PC-9 (cell line): ENCODE data around the gene RPL15. TPM values are rescaled to one million over a fixed set of nuclear protein-coding genes. Genes with fewer than 3 reads are reported as not detected.
"Not testable (repeated sequence)": the region's sequence is repeated elsewhere in the genome, so short reads cannot be mapped to it uniquely, and the experiment has no call there.

Experiments used
- BruUV-seq: library from RNA; stranded (reverse); fragments of 400-500 nt; replicated peaks from 2 replicates; lab custom pipeline; 2021; lab: Mats Ljungman, UMichigan
- CTCF ChIA-PET: fragments of 300-600 bp; sonication (Branson Sonifier 250); formaldehyde crosslinking; loops from one replicate; lab custom pipeline; 2022; ENCODE audit warnings: antibody characterized with exemption; lab: Charles Lee
- POLR2A ChIA-PET: fragments of 300-600 bp; sonication (Branson Sonifier 250); formaldehyde crosslinking; loops from one replicate; lab custom pipeline; 2022; ENCODE audit warnings: antibody characterized with exemption; ENCODE audit not compliant: unreplicated experiment; lab: Charles Lee
- DNase-seq, 2 experiments: peaks; one replicate each; pipeline versions ENCODE4 v3.0.0 to v3.0.0-alpha.2; 2015 to 2022; ENCODE audit warnings: mixed read lengths in 1 of 2
- H2AFZ ChIP-seq: fragments of 200-600 bp; sonication (generic); 2 replicates; pipeline ENCODE4 v1.8.1; 2017; ENCODE audit warnings: antibody characterized with exemption
- H3F3A ChIP-seq: fragments of 200-600 bp; sonication (generic); 2 replicates; pipeline ENCODE4 v1.8.1; 2017; ENCODE audit warnings: antibody characterized with exemption, mild to moderate bottlenecking, low read depth; ENCODE audit not compliant: insufficient read depth
- H3K27ac ChIP-seq: fragments of 200-600 bp; sonication (generic); 2 replicates; pipeline ENCODE4 v1.6.1; 2016; ENCODE audit warnings: mixed run types
- H3K27me3 ChIP-seq: fragments of 200-600 bp; sonication (generic); 2 replicates; pipeline ENCODE4 v1.6.1; 2016; ENCODE audit warnings: low read depth, mixed run types; ENCODE audit not compliant: insufficient read depth
- H3K36me3 ChIP-seq: fragments of 200-600 bp; sonication (generic); 2 replicates; pipeline ENCODE4 v1.6.1; 2016; ENCODE audit warnings: low read depth, mixed run types
- H3K4me1 ChIP-seq: fragments of 200-600 bp; sonication (generic); replicated peaks from 2 replicates; pipeline ENCODE4 v1.6.1; 2016; ENCODE audit warnings: mixed run types; ENCODE audit not compliant: insufficient read depth
- H3K4me2 ChIP-seq: fragments of 200-600 bp; sonication (generic); 2 replicates; pipeline ENCODE4 v1.6.1; 2017; ENCODE audit warnings: mixed run types
- H3K4me3 ChIP-seq: fragments of 200-600 bp; sonication (generic); 2 replicates; pipeline ENCODE4 v1.6.1; 2016; ENCODE audit warnings: mixed run types
- H3K79me2 ChIP-seq: fragments of 200-600 bp; sonication (generic); 2 replicates; pipeline ENCODE4 v1.6.1; 2017; ENCODE audit warnings: low read depth, mixed run types
- H3K9me2 ChIP-seq: fragments of 200-600 bp; sonication (generic); 2 replicates; pipeline ENCODE4 v1.8.1; 2017; ENCODE audit warnings: mild to moderate bottlenecking; ENCODE audit not compliant: insufficient read depth
- H3K9me3 ChIP-seq: fragments of 200-600 bp; sonication (generic); 2 replicates; pipeline ENCODE4 v1.8.1; 2016; ENCODE audit warnings: low read depth; ENCODE audit not compliant: insufficient read depth
- H4K20me1 ChIP-seq: fragments of 200-600 bp; sonication (generic); 2 replicates; pipeline ENCODE4 v1.8.1; 2017; ENCODE audit not compliant: insufficient read depth
- EZH2 ChIP-seq: fragments of 200-600 bp; sonication (generic); IDR thresholded peaks from 2 replicates; pipeline ENCODE4 v1.8.0; 2017; ENCODE audit warnings: antibody characterized with exemption, low read depth
- intact Hi-C: fragments of 100-400 bp; cut with micrococcal nuclease; formaldehyde crosslinking; loops from one replicate; pipeline ENCODE4 v1.10.0; 2022; ENCODE audit not compliant: unreplicated experiment
- total RNA-seq: library from RNA; stranded (reverse); gene quantifications from 2 replicates; pipeline ENCODE4 v1.2.3, GENCODE V29; 2021
- TF ChIP-seq, protein P1 (sequence below): fragments of 200-600 bp; sonication (generic); conservative IDR thresholded peaks from 2 replicates; pipeline ENCODE4 v1.6.1; 2017; ENCODE audit warnings: mixed run types, antibody characterized with exemption, mild to moderate bottlenecking, moderate library complexity

RPL15 gene
- total RNA-seq, 1 experiment from 2014 or later: 1,784 TPM

- Histone ChIP-seq H3K36me3 (peaks cover 12% of the 10 kb centered on the region; the same call in 1 of the 2 replicates), H3K27me3 (no peaks in the 10 kb centered on the region), H3K4me1 (peaks cover 28% of the 10 kb centered on the region), H2AFZ (no peak overlapping the region), H4K20me1 (no peaks in the 10 kb centered on the region), H3K9me3 (no peaks in the 10 kb centered on the region), H3K79me2 (peaks cover 47% of the 10 kb centered on the region), H3K4me3 (no peak overlapping the region), H3K4me2 (no peak overlapping the region), H3K9me2 (no peaks in the 10 kb centered on the region), H3F3A (peaks cover 9% of the 10 kb centered on the region; the same call in 1 of the 2 replicates), H3K27ac (no peak overlapping the region)
- ChIA-PET POLR2A (no interaction called here), CTCF (no interaction called here)
- intact Hi-C loops: loop anchor here (10.0 kb wide), 1 partner anchor 323 kb away; no protein-coding TSS in a partner anchor
- no TSS peak for BruUV-seq
- TF ChIP-seq, protein P1, sequence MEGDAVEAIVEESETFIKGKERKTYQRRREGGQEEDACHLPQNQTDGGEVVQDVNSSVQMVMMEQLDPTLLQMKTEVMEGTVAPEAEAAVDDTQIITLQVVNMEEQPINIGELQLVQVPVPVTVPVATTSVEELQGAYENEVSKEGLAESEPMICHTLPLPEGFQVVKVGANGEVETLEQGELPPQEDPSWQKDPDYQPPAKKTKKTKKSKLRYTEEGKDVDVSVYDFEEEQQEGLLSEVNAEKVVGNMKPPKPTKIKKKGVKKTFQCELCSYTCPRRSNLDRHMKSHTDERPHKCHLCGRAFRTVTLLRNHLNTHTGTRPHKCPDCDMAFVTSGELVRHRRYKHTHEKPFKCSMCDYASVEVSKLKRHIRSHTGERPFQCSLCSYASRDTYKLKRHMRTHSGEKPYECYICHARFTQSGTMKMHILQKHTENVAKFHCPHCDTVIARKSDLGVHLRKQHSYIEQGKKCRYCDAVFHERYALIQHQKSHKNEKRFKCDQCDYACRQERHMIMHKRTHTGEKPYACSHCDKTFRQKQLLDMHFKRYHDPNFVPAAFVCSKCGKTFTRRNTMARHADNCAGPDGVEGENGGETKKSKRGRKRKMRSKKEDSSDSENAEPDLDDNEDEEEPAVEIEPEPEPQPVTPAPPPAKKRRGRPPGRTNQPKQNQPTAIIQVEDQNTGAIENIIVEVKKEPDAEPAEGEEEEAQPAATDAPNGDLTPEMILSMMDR: no peak
- TF ChIP-seq EZH2: no peak
- no peak for DNase-seq
Observed at GRCh38 chr3:23911397-23911796, 5.5 kb upstream of the RPL15 start.

- H3K9me3 ChIP-seq, DNase-seq, H3K27me3 ChIP-seq, POLR2A ChIA-PET, H3K4me2 ChIP-seq, BruUV-seq, H2AFZ ChIP-seq, H3K9me2 ChIP-seq, CTCF ChIA-PET, H3K4me3 ChIP-seq, H4K20me1 ChIP-seq, H3F3A ChIP-seq, H3K27ac ChIP-seq: not testable (repeated sequence)
- Histone ChIP-seq H3K79me2 (peaks cover 54% of the 10 kb centered on the region), H3K4me1 (peaks cover 28% of the 10 kb centered on the region), H3K36me3 (peaks cover 12% of the 10 kb centered on the region; the same call in 1 of the 2 replicates)
- intact Hi-C loops: loop anchor here (10.0 kb wide), 1 partner anchor 322 kb away; no protein-coding TSS in a partner anchor
Observed at GRCh38 chr3:23912335-23912734, 4.6 kb upstream of the RPL15 start.

DNA sequence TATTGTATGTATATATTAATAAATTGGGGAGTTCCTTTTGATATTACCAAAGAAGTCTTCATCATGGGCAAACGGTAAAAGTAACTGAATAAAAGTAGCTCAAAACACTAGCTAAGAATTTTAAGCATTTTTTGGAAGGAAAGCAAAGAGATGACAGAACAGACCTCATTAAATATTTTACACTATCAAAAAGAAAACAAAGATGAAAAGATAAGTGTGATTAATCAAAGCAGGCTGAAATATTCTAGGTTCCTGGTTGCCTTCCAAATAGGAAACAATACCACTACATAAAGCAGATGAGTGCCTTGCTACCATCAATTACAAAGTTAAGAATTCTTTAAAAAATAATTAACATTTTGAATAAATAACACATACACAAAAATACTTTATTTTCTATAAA, 3.8 kb upstream of the RPL15 start:
- intact Hi-C loops: loop anchor here (10.0 kb wide), 1 partner anchor 322 kb away; no protein-coding TSS in a partner anchor

More for the DNA sequence above, 3.8 kb upstream of the RPL15 start:
- Histone ChIP-seq H2AFZ (no peak overlapping the region), H3K9me3 (no peaks in the 10 kb centered on the region), H3K9me2 (no peaks in the 10 kb centered on the region), H3F3A (peaks cover 15% of the 10 kb centered on the region), H3K27ac (no peak overlapping the region), H3K79me2 (peaks cover 63% of the 10 kb centered on the region), H4K20me1 (peaks cover 6% of the 10 kb centered on the region), H3K4me2 (no peak overlapping the region), H3K4me1 (peaks cover 28% of the 10 kb centered on the region), H3K36me3 (peaks cover 10% of the 10 kb centered on the region), H3K4me3 (no peak overlapping the region), H3K27me3 (no peaks in the 10 kb centered on the region)
- TF ChIP-seq, protein P1: no peak
- no peak for TF ChIP-seq EZH2
- ChIA-PET POLR2A (no interaction called here), CTCF (no interaction called here)
- no peak for DNase-seq
- no TSS peak for BruUV-seq
